AG09309 (cell line): ENCODE measurements around the gene PCDH9.
"Not testable (repeated sequence)": the region's sequence is repeated elsewhere in the genome, so short reads cannot be mapped to it uniquely, and the experiment has no call there.

Experiments used
- DNase-seq: peaks from one replicate; pipeline ENCODE4 v3.0.0-alpha.2; 2010; ENCODE audit warnings: low read depth
- H3K4me3 ChIP-seq: 2 replicates; pipeline ENCODE4 v1.5.1; 2011; ENCODE audit warnings: mild to moderate bottlenecking, low read depth, low read length, moderate library complexity; ENCODE audit not compliant: control insufficient read depth
- TF ChIP-seq, protein P1 (sequence below): IDR thresholded peaks from 2 replicates; pipeline ENCODE4 v1.5.1; 2011; ENCODE audit warnings: mild to moderate bottlenecking, low read depth, low read length, inconsistent platforms; ENCODE audit not compliant: insufficient read depth, control insufficient read depth; ENCODE audit errors: missing control alignments

PCDH9 gene

DNA sequence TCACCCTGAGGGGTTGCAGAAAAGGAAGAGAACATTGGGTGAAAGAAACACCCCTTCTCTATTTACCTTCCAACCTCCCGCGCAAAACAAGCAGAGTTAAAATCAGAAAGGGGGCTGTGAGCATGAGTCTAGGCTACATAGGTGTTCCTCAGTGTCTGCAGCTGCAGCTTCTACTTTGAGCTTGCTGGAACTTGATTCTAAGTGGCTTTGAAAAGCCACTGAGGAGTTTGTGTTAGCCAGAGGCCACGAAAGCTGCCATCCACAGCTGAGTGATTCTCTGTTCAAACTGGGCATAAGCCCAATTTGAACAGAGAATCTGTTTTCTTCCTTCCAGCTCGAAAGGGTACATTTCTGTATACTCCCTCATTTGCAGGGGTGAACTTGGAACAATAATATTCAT, 343.9 kb downstream of the PCDH9 start:
- no peak for DNase-seq
- no peak overlapping the region for H3K4me3 ChIP-seq
- TF ChIP-seq, protein P1, sequence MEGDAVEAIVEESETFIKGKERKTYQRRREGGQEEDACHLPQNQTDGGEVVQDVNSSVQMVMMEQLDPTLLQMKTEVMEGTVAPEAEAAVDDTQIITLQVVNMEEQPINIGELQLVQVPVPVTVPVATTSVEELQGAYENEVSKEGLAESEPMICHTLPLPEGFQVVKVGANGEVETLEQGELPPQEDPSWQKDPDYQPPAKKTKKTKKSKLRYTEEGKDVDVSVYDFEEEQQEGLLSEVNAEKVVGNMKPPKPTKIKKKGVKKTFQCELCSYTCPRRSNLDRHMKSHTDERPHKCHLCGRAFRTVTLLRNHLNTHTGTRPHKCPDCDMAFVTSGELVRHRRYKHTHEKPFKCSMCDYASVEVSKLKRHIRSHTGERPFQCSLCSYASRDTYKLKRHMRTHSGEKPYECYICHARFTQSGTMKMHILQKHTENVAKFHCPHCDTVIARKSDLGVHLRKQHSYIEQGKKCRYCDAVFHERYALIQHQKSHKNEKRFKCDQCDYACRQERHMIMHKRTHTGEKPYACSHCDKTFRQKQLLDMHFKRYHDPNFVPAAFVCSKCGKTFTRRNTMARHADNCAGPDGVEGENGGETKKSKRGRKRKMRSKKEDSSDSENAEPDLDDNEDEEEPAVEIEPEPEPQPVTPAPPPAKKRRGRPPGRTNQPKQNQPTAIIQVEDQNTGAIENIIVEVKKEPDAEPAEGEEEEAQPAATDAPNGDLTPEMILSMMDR: no peak

GRCh38 chr13:66881170-66881569, 349.0 kb downstream of the PCDH9 start:
- not testable (repeated sequence) for H3K4me3 ChIP-seq, DNase-seq

GRCh38 chr13:66879988-66880387, 350.1 kb downstream of the PCDH9 start:
- no peak overlapping the region for H3K4me3 ChIP-seq
- DNase-seq: no peak
- TF ChIP-seq, protein P1: no peak

DNA sequence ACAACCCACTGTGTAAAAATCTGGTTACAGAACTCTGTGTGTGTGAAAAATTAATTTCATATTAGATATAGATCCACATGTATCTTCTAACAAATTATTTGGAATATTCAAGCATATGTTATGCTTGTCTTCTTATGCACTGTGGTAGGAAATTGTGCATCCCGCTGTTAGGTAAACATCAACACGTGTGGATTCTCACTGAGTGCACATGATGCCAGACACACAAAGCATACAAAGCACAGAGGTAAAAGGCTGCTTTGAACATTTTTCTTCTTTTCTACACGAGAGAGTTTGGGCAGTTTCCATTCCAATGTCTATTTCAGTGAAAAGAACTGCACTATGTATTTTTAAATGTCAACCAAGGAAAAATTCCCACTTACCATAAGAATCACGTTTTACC, 354.9 kb downstream of the PCDH9 start:
- H3K4me3 ChIP-seq: no peak overlapping the region
- TF ChIP-seq, protein P1: no peak
- DNase-seq: no peak

DNA sequence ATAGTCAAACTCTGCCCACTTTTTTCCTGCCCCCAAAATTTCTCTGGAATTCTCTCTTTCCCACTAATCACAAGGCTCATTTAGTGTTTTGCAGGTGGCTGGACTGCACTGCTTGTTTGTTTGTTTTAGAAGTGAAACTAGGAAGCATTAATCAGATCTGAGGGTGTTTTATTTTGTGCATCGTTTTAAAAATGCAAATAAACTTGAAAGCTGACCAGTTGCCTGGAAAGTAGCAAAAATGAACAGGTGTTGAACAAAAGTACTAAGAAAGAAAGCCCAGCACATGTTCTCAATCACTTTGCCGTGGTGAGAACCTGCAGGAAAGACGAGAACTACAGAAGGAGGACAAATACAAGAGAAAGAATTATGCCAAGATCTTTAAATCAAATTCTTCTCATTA, 365.5 kb downstream of the PCDH9 start:
- TF ChIP-seq, protein P1: no peak
- no peak for DNase-seq
- no peak overlapping the region for H3K4me3 ChIP-seq

- DNase-seq: no peak
- TF ChIP-seq, protein P1: no peak
- H3K4me3 ChIP-seq: no peak overlapping the region
Measured at GRCh38 chr13:66860878-66861417, 369.2 kb downstream of the PCDH9 start.

GRCh38 chr13:66859934-66860877, 369.9 kb downstream of the PCDH9 start:
- DNase-seq: no peak
- TF ChIP-seq, protein P1: no peak
- H3K4me3 ChIP-seq: no peak overlapping the region
